SK-N-SH (cell line): Measurements from ENCODE around the gene PIANP. TPM values are rescaled to one million over a fixed set of nuclear protein-coding genes. Genes with fewer than 3 reads are reported as not detected.

Experiments
- CTCF ChIA-PET: fragments of 300-600, 350-600 bp; formaldehyde crosslinking; extraction: SDS; loops from one replicate; lab custom pipeline; 2021; lab: Yijun Ruan, JAX
- POLR2A ChIA-PET: fragments of 350-600 bp; sonication (Branson Sonifier 250); formaldehyde crosslinking; extraction: SDS; loops from one replicate; lab custom pipeline; 2020; ENCODE audit warnings: antibody characterized with exemption, inconsistent platforms; lab: Yijun Ruan, JAX
- DNase-seq: peaks from one replicate; pipeline ENCODE4 v3.0.0; 2012
- H2AFZ ChIP-seq: fragments of 200-600 bp; sonication (generic); 2 replicates; pipeline ENCODE4 v1.8.1; 2016; ENCODE audit warnings: antibody characterized with exemption, mild to moderate bottlenecking, low read depth
- H3F3A ChIP-seq: fragments of 200-600 bp; sonication (generic); replicated peaks from 2 replicates; pipeline ENCODE3; 2016; ENCODE audit warnings: antibody characterized with exemption, mild to moderate bottlenecking; ENCODE audit not compliant: insufficient read depth
- H3K27ac ChIP-seq, 2 experiments: fragments of 200-500 bp in 1 of 2; fragments of 200-600 bp in 1 of 2; sonication (Bioruptor generic) in 1 of 2; sonication (generic), shearing (Covaris generic) in 1 of 2; 2 replicates each; pipeline versions ENCODE4 v1.5.1 to v1.6.1; 2014 to 2016; ENCODE audit warnings: low read depth in 2 of 2, inconsistent platforms in 1 of 2, low read length in 1 of 2, mild to moderate bottlenecking in 1 of 2, mixed read lengths in 1 of 2
- H3K27me3 ChIP-seq: fragments of 200-600 bp; sonication (generic), shearing (Covaris generic); 2 replicates; pipeline ENCODE4 v1.6.1; 2016; ENCODE audit warnings: mixed run types; ENCODE audit not compliant: insufficient read depth
- H3K36me3 ChIP-seq, 2 experiments: fragments of 200-500 bp in 1 of 2; fragments of 200-600 bp in 1 of 2; sonication (Bioruptor generic) in 1 of 2; sonication (generic) in 1 of 2; replicated peaks in 1 of 2; 2 replicates each; pipeline versions ENCODE3 to v1.5.1; 2014 to 2016; ENCODE audit warnings: low read length in 1 of 2, mild to moderate bottlenecking in 1 of 2; ENCODE audit not compliant: insufficient read depth in 2 of 2, control insufficient read depth in 1 of 2
- H3K4me1 ChIP-seq, 2 experiments: fragments of 200-500 bp in 1 of 2; fragments of 200-600 bp in 1 of 2; sonication (Bioruptor generic) in 1 of 2; sonication (generic), shearing (Covaris generic) in 1 of 2; 2 replicates each; pipeline versions ENCODE4 v1.5.1 to v1.6.1; 2014 to 2016; ENCODE audit warnings: low read depth in 1 of 2, low read length in 1 of 2, mixed run types in 1 of 2; ENCODE audit not compliant: insufficient read depth in 2 of 2, control insufficient read depth in 1 of 2
- H3K4me2 ChIP-seq: fragments of 200-600 bp; sonication (generic), shearing (Covaris generic); 2 replicates; pipeline ENCODE4 v1.6.1; 2017; ENCODE audit warnings: mixed run types
- H3K4me3 ChIP-seq, 2 experiments: fragments of 200-500 bp in 1 of 2; fragments of 200-600 bp in 1 of 2; sonication (Bioruptor generic) in 1 of 2; sonication (generic), shearing (Covaris generic) in 1 of 2; 2 replicates each; pipeline versions ENCODE4 v1.5.1 to v1.8.1; 2014 to 2016; ENCODE audit warnings: low read depth in 2 of 2, inconsistent platforms in 1 of 2, low read length in 1 of 2, mild to moderate bottlenecking in 1 of 2, mixed read lengths in 1 of 2, moderate library complexity in 1 of 2
- H3K79me2 ChIP-seq: fragments of 200-600 bp; sonication (generic); 2 replicates; pipeline ENCODE4 v1.8.1; 2017; ENCODE audit warnings: mild to moderate bottlenecking; ENCODE audit not compliant: insufficient read depth
- H3K9ac ChIP-seq: fragments of 200-600 bp; sonication (generic); 2 replicates; pipeline ENCODE4 v1.6.1; 2017; ENCODE audit warnings: mixed run types
- H3K9me2 ChIP-seq: fragments of 200-600 bp; sonication (generic); 2 replicates; pipeline ENCODE4 v1.6.1; 2017; ENCODE audit warnings: mixed run types
- H3K9me3 ChIP-seq: fragments of 200-600 bp; sonication (generic); 2 replicates; pipeline ENCODE4 v1.6.1; 2017; ENCODE audit warnings: mixed run types, mild to moderate bottlenecking, moderate library complexity
- H4K20me1 ChIP-seq: fragments of 200-600 bp; sonication (generic); 2 replicates; pipeline ENCODE4 v1.6.1; 2017; ENCODE audit warnings: mild to moderate bottlenecking, mixed run types; ENCODE audit not compliant: insufficient read depth
- CHD2 ChIP-seq: fragments of 150-350 bp; IDR thresholded peaks from 2 replicates; pipeline ENCODE4 v1.6.1; 2018; ENCODE audit warnings: low read length; ENCODE audit not compliant: partially characterized antibody
- EP300 ChIP-seq, 2 experiments: IDR thresholded peaks; 2 replicates each; pipeline versions ENCODE4 v1.4.0 to v1.6.1; 2012; ENCODE audit warnings: borderline replicate concordance in 1 of 2, low read depth in 1 of 2, low read length in 1 of 2
- EZH2phosphoT487 ChIP-seq: fragments of 200-600 bp; sonication (generic); IDR thresholded peaks from 2 replicates; pipeline ENCODE4 v1.6.1; 2017; ENCODE audit warnings: low read depth, mixed run types, mild to moderate bottlenecking, antibody characterized with exemption, moderate library complexity, borderline replicate concordance
- FOSL2 ChIP-seq: IDR thresholded peaks from 2 replicates; pipeline ENCODE4 v1.4.0; 2012; ENCODE audit warnings: low read depth, mild to moderate bottlenecking, moderate library complexity, borderline replicate concordance
- FOXJ3 ChIP-seq: sonication (generic); formaldehyde crosslinking; IDR thresholded peaks from 2 replicates; pipeline ENCODE4 v1.5.1; 2020; ENCODE audit warnings: mild to moderate bottlenecking, missing genetic modification reagents
- FOXM1 ChIP-seq: IDR thresholded peaks from 2 replicates; pipeline ENCODE4 v1.4.0; 2012; ENCODE audit warnings: low read depth, mild to moderate bottlenecking
- JUND ChIP-seq: IDR thresholded peaks from 2 replicates; pipeline ENCODE4 v1.4.0; 2012
- MXI1 ChIP-seq: IDR thresholded peaks from 2 replicates; pipeline ENCODE4 v1.6.1; 2012; ENCODE audit warnings: mild to moderate bottlenecking, low read depth, low read length, improper control_type of control experiment
- NFIC ChIP-seq: IDR thresholded peaks from 2 replicates; pipeline ENCODE4 v1.4.0; 2012; ENCODE audit warnings: borderline replicate concordance
- PBX3 ChIP-seq: IDR thresholded peaks from 2 replicates; pipeline ENCODE4; 2012
- RFX5 ChIP-seq: IDR thresholded peaks from 2 replicates; pipeline ENCODE4 v1.6.1; 2012; ENCODE audit warnings: mild to moderate bottlenecking, improper control_type of control experiment, low read length
- RXRA ChIP-seq: IDR thresholded peaks from 2 replicates; pipeline ENCODE4 v1.4.0; 2012; ENCODE audit warnings: low read depth, mild to moderate bottlenecking, borderline replicate concordance
- SIN3A ChIP-seq: IDR thresholded peaks from 2 replicates; pipeline ENCODE4 v1.6.1; 2012; ENCODE audit warnings: low read depth, mild to moderate bottlenecking, low read length, moderate library complexity, borderline replicate concordance
- USF2 ChIP-seq: fragments of 150-350 bp; IDR thresholded peaks from 2 replicates; pipeline ENCODE4 v1.6.1; 2017; ENCODE audit warnings: antibody characterized with exemption, low read length, low read depth, borderline replicate concordance
- WGBS: methylation state at CpG from one replicate; pipeline ENCODE4 v1.1.6; 2017; ENCODE audit warnings: low lambda C conversion rate; 5-methylcytosine and 5-hydroxymethylcytosine counted together
- polyA plus RNA-seq, 3 experiments: library from polyadenylated mRNA; depleted of rRNA; stranded (reverse); fragments of >200 nt; gene quantifications; 2 replicates each; pipeline ENCODE4 v1.2.3, GENCODE V29; 2012
- TF ChIP-seq, protein P1 (sequence below): fragments of 150-350 bp; IDR thresholded peaks from 2 replicates; pipeline ENCODE4 v1.6.1; 2016; ENCODE audit warnings: mild to moderate bottlenecking, low read depth, low read length
- TF ChIP-seq, protein P2 (sequence below): IDR thresholded peaks from 2 replicates; pipeline ENCODE4 v1.4.0; 2012; ENCODE audit warnings: low read depth, borderline replicate concordance

Gene PIANP
- polyA plus RNA-seq, 1 of the 3 experiments (the other 2 are of a cell fraction) = 9.9 TPM

GRCh38 chr12:6701078-6701768 lies 608 bp upstream of the PIANP start:
- Histone ChIP-seq H3F3A (peaks cover 12% of the 10 kb centered on the region), H3K27me3 (no peaks in the 10 kb centered on the region)
- TF ChIP-seq SIN3A (no peak), EZH2phosphoT487 (no peak), USF2 (no peak), FOXJ3 (no peak), JUND (no peak), RXRA (no peak), FOSL2 (0 out of 2 replicates have a peak, but pooled peaks have one; percentile 8), EP300 (IDR thresholded peaks at IDR 0.05; ENCODE audit: borderline replicate concordance in 1 of 2, low read depth in 1 of 2, low read length in 1 of 2) (no peak)
- TF ChIP-seq, all 33 proteins: peak for 1
- H3K36me3 ChIP-seq = peaks cover 0 to 11% of the 10 kb centered on the region in 2 experiments
- H3K27ac ChIP-seq = peak overlapping the region in 1 of 2 experiments; percentile 61; a peak in 1 of 4 replicates
- WGBS = 58% methylated on average over 11 of the region's 13 CpGs
- no peaks in the 10 kb centered on the region for H4K20me1 ChIP-seq
- H3K4me3 ChIP-seq = peak overlapping the region; percentile 74 to 80
- peaks cover 6 to 13% of the 10 kb centered on the region in 2 experiments; a peak in 2 of 4 replicates for H3K4me1 ChIP-seq
- no peak for DNase-seq
- H3K79me2 ChIP-seq = peaks cover 11% of the 10 kb centered on the region
- peak overlapping the region; percentile 76 for H2AFZ ChIP-seq
- H3K9me2 ChIP-seq = no peaks in the 10 kb centered on the region
- CTCF ChIA-PET = interaction anchor here (0.6 kb wide), 1 partner anchor 105 kb away, joined by 3 read pairs; no protein-coding TSS in a partner anchor
- peak overlapping the region; percentile 62 for H3K9ac ChIP-seq
- peak overlapping the region; percentile 98 for H3K4me2 ChIP-seq
- POLR2A ChIA-PET = interaction anchor here (0.7 to 1.1 kb wide), 2 partner anchors 12 to 23 kb away, joined by 3 read pairs; partner anchors contain the start of genes COPS7A and ZNF384
- no peaks in the 10 kb centered on the region for H3K9me3 ChIP-seq

DNA sequence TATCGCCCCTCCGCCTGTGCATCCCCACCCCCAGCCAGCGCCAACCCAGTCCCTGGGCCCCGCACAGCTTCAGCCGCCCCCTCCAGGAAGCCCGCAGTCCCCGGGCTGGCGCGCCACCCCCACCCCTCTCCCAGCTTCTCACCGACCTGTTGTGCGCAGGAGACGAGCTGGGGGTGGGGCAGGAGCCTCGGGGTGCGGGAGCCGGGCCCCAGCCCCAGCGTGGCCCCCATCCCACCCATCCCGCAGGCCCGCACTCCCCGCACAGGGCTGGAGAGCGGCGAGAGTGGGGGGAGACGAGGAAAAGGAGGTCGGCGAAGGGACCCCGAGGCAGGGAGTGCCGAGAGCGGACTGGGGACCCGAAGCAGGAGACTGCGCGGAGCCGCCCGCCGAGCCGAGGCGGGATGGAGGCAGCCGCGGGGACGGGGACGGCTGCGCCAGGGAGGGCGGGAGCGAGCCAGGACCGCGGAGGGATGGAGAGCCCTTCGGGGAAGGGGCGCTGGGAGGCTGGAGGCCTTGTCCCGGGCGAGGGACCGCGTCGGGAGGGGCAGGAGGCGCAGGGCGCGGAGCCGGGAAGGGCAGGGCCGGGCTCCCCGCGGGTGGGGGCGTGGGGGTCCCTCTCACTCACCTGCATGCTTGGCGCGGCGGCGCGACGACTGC lies 498 bp downstream of the PIANP start:
- H3K27me3 ChIP-seq = no peaks in the 10 kb centered on the region
- TF ChIP-seq, protein P1, sequence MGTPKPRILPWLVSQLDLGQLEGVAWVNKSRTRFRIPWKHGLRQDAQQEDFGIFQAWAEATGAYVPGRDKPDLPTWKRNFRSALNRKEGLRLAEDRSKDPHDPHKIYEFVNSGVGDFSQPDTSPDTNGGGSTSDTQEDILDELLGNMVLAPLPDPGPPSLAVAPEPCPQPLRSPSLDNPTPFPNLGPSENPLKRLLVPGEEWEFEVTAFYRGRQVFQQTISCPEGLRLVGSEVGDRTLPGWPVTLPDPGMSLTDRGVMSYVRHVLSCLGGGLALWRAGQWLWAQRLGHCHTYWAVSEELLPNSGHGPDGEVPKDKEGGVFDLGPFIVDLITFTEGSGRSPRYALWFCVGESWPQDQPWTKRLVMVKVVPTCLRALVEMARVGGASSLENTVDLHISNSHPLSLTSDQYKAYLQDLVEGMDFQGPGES = no peak
- TF ChIP-seq CHD2 (no peak), EZH2phosphoT487 (no peak), NFIC (no peak), MXI1 (no peak), PBX3 (no peak), FOXM1 (no peak), RFX5 (no peak), RXRA (no peak)
- TF ChIP-seq, protein P2, sequence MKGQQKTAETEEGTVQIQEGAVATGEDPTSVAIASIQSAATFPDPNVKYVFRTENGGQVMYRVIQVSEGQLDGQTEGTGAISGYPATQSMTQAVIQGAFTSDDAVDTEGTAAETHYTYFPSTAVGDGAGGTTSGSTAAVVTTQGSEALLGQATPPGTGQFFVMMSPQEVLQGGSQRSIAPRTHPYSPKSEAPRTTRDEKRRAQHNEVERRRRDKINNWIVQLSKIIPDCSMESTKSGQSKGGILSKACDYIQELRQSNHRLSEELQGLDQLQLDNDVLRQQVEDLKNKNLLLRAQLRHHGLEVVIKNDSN = no peak
- TF ChIP-seq, all 33 proteins: peak for 0
- H3K79me2 ChIP-seq = peaks cover 11% of the 10 kb centered on the region
- H3K4me3 ChIP-seq = peak overlapping the region; percentile 74 to 80
- H3K9me3 ChIP-seq = no peaks in the 10 kb centered on the region
- no peaks in the 10 kb centered on the region for H3K9me2 ChIP-seq
- H3F3A ChIP-seq = peaks cover 12% of the 10 kb centered on the region
- ChIA-PET POLR2A (interaction anchor here (0.9 to 3.1 kb wide), 4 partner anchors 11 to 66 kb away, joined by 3 to 38 read pairs (median 13); partner anchors contain the start of genes COPS7A, PTMS and ZNF384), CTCF (interaction anchor here (0.8 to 2.7 kb wide), 5 partner anchors 11 to 170 kb away, joined by 3 to 13 read pairs (median 3); partner anchors contain the start of gene MLF2)
- no peaks in the 10 kb centered on the region for H4K20me1 ChIP-seq
- peak overlapping the region; percentile 85 for H3K9ac ChIP-seq
- DNase-seq = peak; percentile 86
- peaks cover 6 to 13% of the 10 kb centered on the region in 2 experiments; a peak in 2 of 4 replicates for H3K4me1 ChIP-seq
- H3K27ac ChIP-seq = peak overlapping the region in 1 of 2 experiments; percentile 80; a peak in 2 of 4 replicates
- 2% methylated on average over 28 of the region's 65 CpGs for WGBS
- peak overlapping the region; percentile 81; the same call in 1 of the 2 replicates for H2AFZ ChIP-seq
- H3K36me3 ChIP-seq = peaks cover 0 to 15% of the 10 kb centered on the region in 2 experiments
- peak overlapping the region; percentile 98 for H3K4me2 ChIP-seq
